OCI-LY1 (cell line): Measurements from ENCODE around the gene FRMD7.
"Not testable (repeated sequence)": the region's sequence is repeated elsewhere in the genome, so short reads cannot be mapped to it uniquely, and the experiment has no call there.

Source experiments
- H2AFZ ChIP-seq: fragments of 200-600 bp; sonication (generic), shearing (Covaris generic); 2 replicates; pipeline ENCODE4 v1.6.0; 2014; ENCODE audit warnings: antibody characterized with exemption, mild to moderate bottlenecking, low read length
- H3F3A ChIP-seq: fragments of 200-600 bp; sonication (generic), shearing (Covaris generic); 2 replicates; pipeline ENCODE4 v1.6.0; 2014; ENCODE audit warnings: mild to moderate bottlenecking, antibody characterized with exemption, low read length, moderate library complexity; ENCODE audit not compliant: insufficient read depth
- H3K27ac ChIP-seq: fragments of 200-600 bp; sonication (generic); 2 replicates; pipeline ENCODE4 v1.5.1; 2014; ENCODE audit warnings: low read length, mixed run types, mild to moderate bottlenecking, low read depth; ENCODE audit not compliant: poor library complexity, severe bottlenecking
- H3K27me3 ChIP-seq: fragments of 200-600 bp; sonication (generic); 2 replicates; pipeline ENCODE4 v1.6.0; 2014; ENCODE audit warnings: antibody characterized with exemption, mild to moderate bottlenecking, low read length, moderate library complexity; ENCODE audit not compliant: insufficient read depth
- H3K36me3 ChIP-seq: fragments of 200-600 bp; sonication (generic); 2 replicates; pipeline ENCODE4 v1.6.1; 2014; ENCODE audit warnings: mild to moderate bottlenecking, antibody characterized with exemption, low read length, moderate library complexity, mixed read lengths; ENCODE audit not compliant: insufficient read depth
- H3K4me1 ChIP-seq: fragments of 200-600 bp; sonication (generic); 2 replicates; pipeline ENCODE4 v1.5.1; 2014; ENCODE audit warnings: mild to moderate bottlenecking, low read length, moderate library complexity; ENCODE audit not compliant: insufficient read depth, severe bottlenecking
- H3K4me2 ChIP-seq: fragments of 200-600 bp; sonication (generic), shearing (Covaris generic); 2 replicates; pipeline ENCODE4 v1.6.1; 2014; ENCODE audit warnings: low read length
- H3K4me3 ChIP-seq: fragments of 200-600 bp; sonication (generic); 2 replicates; pipeline ENCODE4 v1.5.1; 2014; ENCODE audit warnings: low read length, low read depth, mild to moderate bottlenecking, mixed read lengths; ENCODE audit not compliant: poor library complexity, severe bottlenecking
- H3K79me2 ChIP-seq: fragments of 200-600 bp; shearing (Covaris generic); 2 replicates; pipeline ENCODE4 v1.6.1; 2016; ENCODE audit warnings: mixed run types, low read length, mixed read lengths; ENCODE audit not compliant: insufficient read depth
- H3K9ac ChIP-seq: fragments of 200-600 bp; sonication (generic), shearing (Covaris generic); 2 replicates; pipeline ENCODE4 v1.6.1; 2014; ENCODE audit warnings: mild to moderate bottlenecking, low read length, mixed read lengths
- H3K9me2 ChIP-seq: fragments of 200-600 bp; sonication (generic), shearing (Covaris generic); 2 replicates; pipeline ENCODE4 v1.6.1; 2014; ENCODE audit warnings: low read depth, mild to moderate bottlenecking, low read length, mixed read lengths
- H3K9me3 ChIP-seq: fragments of 200-600 bp; shearing (Covaris generic); 2 replicates; pipeline ENCODE4 v1.6.1; 2014; ENCODE audit warnings: low read length, mixed read lengths
- H4K20me1 ChIP-seq: fragments of 200-600 bp; sonication (generic), shearing (Covaris generic); 2 replicates; pipeline ENCODE4 v1.6.0; 2016; ENCODE audit warnings: mild to moderate bottlenecking, low read length; ENCODE audit not compliant: insufficient read depth
- CTCF ChIP-seq: fragments of 200-600 bp; sonication (generic), shearing (Covaris generic); IDR thresholded peaks from 2 replicates; pipeline ENCODE4 v1.5.1; 2017; ENCODE audit warnings: mild to moderate bottlenecking, antibody characterized with exemption, low read length, moderate library complexity, mixed read lengths
- EZH2 ChIP-seq: fragments of 200-600 bp; sonication (generic), shearing (Covaris generic); IDR thresholded peaks from 2 replicates; pipeline ENCODE4 v1.8.0; 2017; ENCODE audit warnings: borderline replicate concordance, mixed run types, mild to moderate bottlenecking, antibody characterized with exemption, low read length, moderate library complexity, mixed read lengths

The FRMD7 gene

DNA sequence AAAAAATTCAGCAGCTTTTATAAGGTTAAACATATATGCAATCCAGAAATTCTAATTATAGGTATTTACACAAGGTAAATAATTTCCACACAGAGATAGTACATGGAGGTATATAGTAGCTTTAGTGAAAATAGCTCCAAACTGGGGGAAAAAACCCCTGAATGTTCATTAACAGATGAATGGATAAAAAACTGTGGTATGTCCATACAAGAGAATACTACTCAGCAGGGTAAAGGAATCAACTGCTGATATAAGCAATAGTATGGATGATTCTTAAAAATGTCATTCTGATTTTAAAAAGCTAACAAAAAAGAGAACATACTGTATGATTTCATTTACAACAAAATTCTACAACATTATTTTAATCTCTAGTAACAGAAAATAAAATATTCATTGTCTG is 37.2 kb upstream of the FRMD7 start:
- Histone ChIP-seq H3K9me2 (no peaks in the 10 kb centered on the region), H3K4me3 (no peak overlapping the region), H3F3A (no peaks in the 10 kb centered on the region)

DNA sequence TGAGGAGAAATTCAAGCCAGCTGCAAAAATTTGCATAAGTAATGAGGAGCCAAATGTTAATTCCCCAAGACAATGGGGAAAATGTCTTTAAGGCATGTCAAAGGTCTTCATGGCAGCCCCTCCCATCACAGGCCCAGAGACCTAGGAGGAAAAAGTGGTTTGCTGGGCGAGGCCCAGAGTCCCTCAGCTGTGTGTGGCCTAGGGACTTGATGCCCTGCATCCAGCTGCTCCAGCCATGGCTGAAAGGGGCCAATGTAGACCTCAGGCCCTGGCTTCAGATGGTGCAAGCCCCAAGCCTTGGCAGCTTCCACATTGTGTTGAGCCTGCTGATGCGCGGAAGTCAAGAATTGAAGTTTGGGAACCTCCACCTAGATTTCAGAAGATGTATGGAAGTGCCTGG is 35.3 kb upstream of the FRMD7 start:
- not testable (repeated sequence) for H3K9ac ChIP-seq, H3K27me3 ChIP-seq, H3K9me2 ChIP-seq, H3F3A ChIP-seq, H3K4me3 ChIP-seq, H3K4me1 ChIP-seq, H3K79me2 ChIP-seq, H2AFZ ChIP-seq, H3K36me3 ChIP-seq, H4K20me1 ChIP-seq, H3K27ac ChIP-seq, H3K9me3 ChIP-seq, H3K4me2 ChIP-seq

More for the DNA sequence above, 37.2 kb upstream of the FRMD7 start:
- no peak overlapping the region for H3K27ac ChIP-seq
- no peaks in the 10 kb centered on the region for H3K9me3 ChIP-seq
- H3K4me1 ChIP-seq, result no peaks in the 10 kb centered on the region
- no peak overlapping the region for H3K4me2 ChIP-seq
- no peak overlapping the region for H2AFZ ChIP-seq
- no peaks in the 10 kb centered on the region for H3K79me2 ChIP-seq
- H3K27me3 ChIP-seq, result no peaks in the 10 kb centered on the region
- no peaks in the 10 kb centered on the region for H3K36me3 ChIP-seq
- H4K20me1 ChIP-seq, result no peaks in the 10 kb centered on the region
- no peak for TF ChIP-seq EZH2
- TF ChIP-seq CTCF, result no peak
- no peak overlapping the region for H3K9ac ChIP-seq

- Histone ChIP-seq H3K4me3 (no peak overlapping the region), H3K9me2 (no peaks in the 10 kb centered on the region), H3F3A (no peaks in the 10 kb centered on the region), H2AFZ (no peak overlapping the region), H3K4me2 (no peak overlapping the region), H3K4me1 (no peaks in the 10 kb centered on the region), H3K36me3 (no peaks in the 10 kb centered on the region), H3K79me2 (no peaks in the 10 kb centered on the region), H3K27ac (no peak overlapping the region), H3K9me3 (no peaks in the 10 kb centered on the region), H3K27me3 (no peaks in the 10 kb centered on the region), H3K9ac (no peak overlapping the region), H4K20me1 (no peaks in the 10 kb centered on the region)
- TF ChIP-seq EZH2 (no peak), CTCF (no peak)
Observed at GRCh38 chrX:132153166-132153565, 25.3 kb upstream of the FRMD7 start.

- no peaks in the 10 kb centered on the region for H3K4me1 ChIP-seq
- no peaks in the 10 kb centered on the region for H3K9me2 ChIP-seq
- no peaks in the 10 kb centered on the region for H3K27me3 ChIP-seq
- no peaks in the 10 kb centered on the region for H3K79me2 ChIP-seq
- no peak overlapping the region for H3K27ac ChIP-seq
- H3F3A ChIP-seq, result no peaks in the 10 kb centered on the region
- no peak overlapping the region for H3K4me3 ChIP-seq
- no peaks in the 10 kb centered on the region for H3K9me3 ChIP-seq
- H3K9ac ChIP-seq, result no peak overlapping the region
- H4K20me1 ChIP-seq, result no peaks in the 10 kb centered on the region
- H3K4me2 ChIP-seq, result no peak overlapping the region
- H2AFZ ChIP-seq, result no peak overlapping the region
- no peak for TF ChIP-seq CTCF
- no peak for TF ChIP-seq EZH2
- no peaks in the 10 kb centered on the region for H3K36me3 ChIP-seq
Observed at GRCh38 chrX:132146456-132146855, 18.6 kb upstream of the FRMD7 start.
